Neuronal stem cell (in vitro differentiated cells): ENCODE measurements around the gene PRSS48. TPM values are rescaled to one million over a fixed set of nuclear protein-coding genes. Genes with fewer than 3 reads are reported as not detected.
A peak's percentile ranks its signal among the peaks of the same experiment; 100 is the strongest.

Source experiments
- DNase-seq: peaks from one replicate; pipeline ENCODE4 v3.0.0-alpha.2; 2013; ENCODE audit warnings: low spot score
- H2AFZ ChIP-seq: one replicate; pipeline ENCODE4 v1.6.1; 2013; ENCODE audit warnings: mild to moderate bottlenecking, low read length, inconsistent platforms
- H2AK5ac ChIP-seq: 2 replicates; pipeline ENCODE4 v1.6.1; 2013; ENCODE audit warnings: low read depth, mild to moderate bottlenecking, inconsistent platforms, low read length, moderate library complexity, mixed read lengths
- H2BK120ac ChIP-seq: 2 replicates; pipeline ENCODE4 v1.6.1; 2013; ENCODE audit warnings: low read depth, mild to moderate bottlenecking, inconsistent platforms, low read length, moderate library complexity, mixed read lengths
- H2BK12ac ChIP-seq: one replicate; pipeline ENCODE4 v1.6.1; 2013; ENCODE audit warnings: low read length, inconsistent platforms
- H2BK15ac ChIP-seq: 2 replicates; pipeline ENCODE4 v1.6.1; 2013; ENCODE audit warnings: mild to moderate bottlenecking, low read length, inconsistent platforms, mixed read lengths
- H2BK5ac ChIP-seq: one replicate; pipeline ENCODE4 v1.6.1; 2013; ENCODE audit warnings: inconsistent platforms, mild to moderate bottlenecking, low read length, moderate library complexity
- H3K14ac ChIP-seq: one replicate; pipeline ENCODE4 v1.6.1; 2013; ENCODE audit warnings: low read length, inconsistent platforms
- H3K18ac ChIP-seq: 2 replicates; pipeline ENCODE4 v1.6.1; 2013; ENCODE audit warnings: low read length, inconsistent platforms
- H3K23ac ChIP-seq: 2 replicates; pipeline ENCODE4 v1.6.1; 2013; ENCODE audit warnings: low read depth, mild to moderate bottlenecking, mixed read lengths, low read length, inconsistent platforms; ENCODE audit not compliant: poor library complexity
- H3K27ac ChIP-seq: replicated peaks from 3 replicates; pipeline ENCODE4 v1.5.1; 2013; ENCODE audit warnings: low read length, inconsistent platforms
- H3K27me3 ChIP-seq, 3 experiments: 2 replicates each; pipeline ENCODE4 v1.6.1; 2013; ENCODE audit warnings: low read length in 3 of 3, mild to moderate bottlenecking in 2 of 3, inconsistent platforms in 1 of 3, low read depth in 1 of 3, mixed read lengths in 1 of 3, moderate library complexity in 1 of 3; ENCODE audit not compliant: control insufficient read depth in 3 of 3, insufficient read depth in 3 of 3
- H3K36me3 ChIP-seq, 2 donors: replicated peaks in 1 of 2; 2 replicates each; pipeline ENCODE4 v1.6.1; 2013; ENCODE audit warnings: low read length in 2 of 2; ENCODE audit not compliant: control insufficient read depth in 2 of 2, insufficient read depth in 2 of 2
- H3K4ac ChIP-seq: 2 replicates; pipeline ENCODE4 v1.6.1; 2013; ENCODE audit warnings: inconsistent platforms, mild to moderate bottlenecking, low read length, moderate library complexity
- H3K4me1 ChIP-seq, 2 donors: 1 replicate in 1 of 2; 2 replicates in 1 of 2; pipeline ENCODE4 v1.6.1; 2013; ENCODE audit warnings: low read length in 2 of 2, low read depth in 1 of 2; ENCODE audit not compliant: control insufficient read depth in 2 of 2, insufficient read depth in 1 of 2
- H3K4me2 ChIP-seq: one replicate; pipeline ENCODE4 v1.6.1; 2013; ENCODE audit warnings: mild to moderate bottlenecking, low read length, inconsistent platforms; ENCODE audit not compliant: insufficient read depth, poor library complexity, severe bottlenecking
- H3K4me3 ChIP-seq, 2 donors: 2 replicates each; pipeline ENCODE4 v1.5.1; 2013; ENCODE audit warnings: low read length in 2 of 2, mild to moderate bottlenecking in 2 of 2, inconsistent platforms in 1 of 2, moderate library complexity in 1 of 2
- H3K79me1 ChIP-seq: one replicate; pipeline ENCODE4 v1.6.1; 2013; ENCODE audit warnings: low read depth, mild to moderate bottlenecking, inconsistent platforms, low read length, moderate library complexity
- H3K9ac ChIP-seq: one replicate; pipeline ENCODE4 v1.6.1; 2013; ENCODE audit warnings: mild to moderate bottlenecking, low read depth, low read length, inconsistent platforms; ENCODE audit not compliant: poor library complexity
- H3K9me3 ChIP-seq, 2 donors: replicated peaks in 1 of 2; 2 replicates each; pipeline versions ENCODE3 to v1.6.1; 2013; ENCODE audit warnings: low read length in 2 of 2, mild to moderate bottlenecking in 2 of 2, inconsistent platforms in 1 of 2, low read depth in 1 of 2, mixed read lengths in 1 of 2, moderate library complexity in 1 of 2; ENCODE audit not compliant: control insufficient read depth in 2 of 2, insufficient read depth in 1 of 2
- H4K8ac ChIP-seq: one replicate; pipeline ENCODE4 v1.6.1; 2013; ENCODE audit warnings: low read depth, mild to moderate bottlenecking, inconsistent platforms, low read length, moderate library complexity
- H4K91ac ChIP-seq: one replicate; pipeline ENCODE4 v1.6.1; 2013; ENCODE audit warnings: low read length, low read depth, mild to moderate bottlenecking, inconsistent platforms; ENCODE audit not compliant: poor library complexity
- WGBS, 2 donors: extraction: QIAGEN DNeasy Blood & Tissue Kit; methylation state at CpG; one replicate each; pipeline ENCODE4 v1.1.7; 2013; ENCODE audit warnings: missing lambda C conversion rate in 2 of 2, mixed read lengths in 1 of 2; ENCODE audit not compliant: insufficient read length in 2 of 2, insufficient replicate concordance in 1 of 2; ENCODE audit errors: extremely low coverage in 2 of 2; 5-methylcytosine and 5-hydroxymethylcytosine counted together
- polyA plus RNA-seq, 2 experiments: library from polyadenylated mRNA; stranded (reverse); fragments of 200-250 nt; gene quantifications; one replicate each; pipeline ENCODE4 v1.2.3, GENCODE V29; 2013

Gene PRSS48
- polyA plus RNA-seq (2013, experiment 1 of 2): not detected
- not detected for polyA plus RNA-seq (2013, experiment 2 of 2)

- Histone ChIP-seq H3K9me3 (no peaks in the 10 kb centered on the region), H3K9ac (no peak within 1 kb of the TSS), H3K18ac (no peak within 1 kb of the TSS), H3K4me1 (peaks cover 0 to 3% of the 10 kb centered on the region in 2 donors), H3K4me3 (no peak within 1 kb of the TSS), H3K36me3 (peaks cover 0 to 9% of the 10 kb centered on the region in 2 donors), H3K27ac (no peak within 1 kb of the TSS), H2AFZ (no peak within 1 kb of the TSS), H2AK5ac (no peak within 1 kb of the TSS), H2BK12ac (no peak within 1 kb of the TSS), H3K79me1 (no peaks in the 10 kb centered on the region), H4K8ac (no peak within 1 kb of the TSS), H2BK120ac (no peak within 1 kb of the TSS), H2BK5ac (no peak within 1 kb of the TSS), H3K14ac (no peak within 1 kb of the TSS), H2BK15ac (no peak within 1 kb of the TSS), H3K4me2 (no peak within 1 kb of the TSS), H3K23ac (no peak within 1 kb of the TSS), H3K4ac (no peak within 1 kb of the TSS), H3K27me3 (peaks cover 0 to 4% (median 0%) of the 10 kb centered on the region in 3 experiments), H4K91ac (no peak within 1 kb of the TSS)
- DNase-seq: peak; percentile 62
- no CpG with 5 or more reads among the region's 7 CpGs for WGBS, 2 donors
Measured at GRCh38 chr4:151276787-151277562, at the start of gene PRSS48. PRSS48 (plus strand) TSS chr4:151277161; CDS start chr4:151277173, 12 bp downstream.

GRCh38 chr4:151227172-151227571 lies 49.8 kb upstream of the PRSS48 start:
- Histone ChIP-seq H3K4me3 (no peak overlapping the region), H3K36me3 (peaks cover 0 to 11% of the 10 kb centered on the region in 2 donors), H4K91ac (no peak overlapping the region), H2BK15ac (no peak overlapping the region), H3K9ac (no peak overlapping the region), H2BK120ac (no peak overlapping the region), H2AFZ (no peak overlapping the region), H3K9me3 (no peaks in the 10 kb centered on the region), H3K27ac (no peak overlapping the region), H3K4ac (no peak overlapping the region), H3K23ac (no peak overlapping the region), H3K4me2 (no peak overlapping the region), H2BK12ac (no peak overlapping the region), H4K8ac (no peak overlapping the region), H3K14ac (no peak overlapping the region), H3K79me1 (no peaks in the 10 kb centered on the region), H3K27me3 (no peaks in the 10 kb centered on the region), H2BK5ac (no peak overlapping the region), H3K4me1 (peaks cover 2 to 7% of the 10 kb centered on the region in 2 donors), H3K18ac (no peak overlapping the region), H2AK5ac (no peak overlapping the region)
- no peak for DNase-seq
- no CpG with 5 or more reads among the region's 1 CpG for WGBS, 2 donors

GRCh38 chr4:151227731-151228130 lies 49.2 kb upstream of the PRSS48 start:
- peaks cover 2 to 7% of the 10 kb centered on the region in 2 donors for H3K4me1 ChIP-seq
- H2AFZ ChIP-seq: no peak overlapping the region
- H2BK5ac ChIP-seq: no peak overlapping the region
- no peak overlapping the region for H2BK12ac ChIP-seq
- no peak overlapping the region for H3K23ac ChIP-seq
- H2BK120ac ChIP-seq: no peak overlapping the region
- peaks cover 0 to 13% of the 10 kb centered on the region in 2 donors for H3K36me3 ChIP-seq
- H2AK5ac ChIP-seq: no peak overlapping the region
- H3K4me2 ChIP-seq: no peak overlapping the region
- H3K9me3 ChIP-seq: no peaks in the 10 kb centered on the region
- H3K9ac ChIP-seq: no peak overlapping the region
- H3K14ac ChIP-seq: no peak overlapping the region
- H3K4ac ChIP-seq: no peak overlapping the region
- H3K27me3 ChIP-seq: no peaks in the 10 kb centered on the region
- DNase-seq: no peak
- no peak overlapping the region for H3K27ac ChIP-seq
- no peak overlapping the region for H4K8ac ChIP-seq
- no CpG with 5 or more reads among the region's 3 CpGs for WGBS, 2 donors
- no peak overlapping the region for H2BK15ac ChIP-seq
- H3K79me1 ChIP-seq: no peaks in the 10 kb centered on the region
- no peak overlapping the region for H3K4me3 ChIP-seq
- H3K18ac ChIP-seq: no peak overlapping the region
- no peak overlapping the region for H4K91ac ChIP-seq

GRCh38 chr4:151228189-151229119 lies 48.5 kb upstream of the PRSS48 start:
- no peak overlapping the region for H4K91ac ChIP-seq
- no CpG with 5 or more reads among the region's 6 CpGs for WGBS, 2 donors
- H2BK12ac ChIP-seq: no peak overlapping the region
- H3K4me2 ChIP-seq: no peak overlapping the region
- H3K9me3 ChIP-seq: no peaks in the 10 kb centered on the region
- H3K4me1 ChIP-seq: peaks cover 2 to 7% of the 10 kb centered on the region in 2 donors
- H3K9ac ChIP-seq: no peak overlapping the region
- H2BK120ac ChIP-seq: no peak overlapping the region
- no peak overlapping the region for H4K8ac ChIP-seq
- no peak overlapping the region for H3K4ac ChIP-seq
- no peaks in the 10 kb centered on the region for H3K79me1 ChIP-seq
- no peak overlapping the region for H2BK15ac ChIP-seq
- no peak for DNase-seq
- no peak overlapping the region for H2AK5ac ChIP-seq
- no peak overlapping the region for H3K14ac ChIP-seq
- no peak overlapping the region for H2BK5ac ChIP-seq
- H2AFZ ChIP-seq: no peak overlapping the region
- H3K4me3 ChIP-seq: no peak overlapping the region
- peaks cover 0 to 9% of the 10 kb centered on the region in 2 donors for H3K36me3 ChIP-seq
- H3K27ac ChIP-seq: no peak overlapping the region
- no peaks in the 10 kb centered on the region for H3K27me3 ChIP-seq
- no peak overlapping the region for H3K23ac ChIP-seq
- H3K18ac ChIP-seq: no peak overlapping the region
